HEK293 (cell line): ENCODE results near the gene PDIA4.

Source experiments
- CTCF ChIA-PET: fragments of 350-600 bp; formaldehyde crosslinking; extraction: SDS; loops from one replicate; lab custom pipeline; 2021; ENCODE audit warnings: antibody characterized with exemption; lab: Yijun Ruan, JAX
- POLR2A ChIA-PET: fragments of 300-600 bp; formaldehyde crosslinking; extraction: SDS; loops from one replicate; lab custom pipeline; 2020; ENCODE audit warnings: antibody characterized with exemption, inconsistent platforms; lab: Yijun Ruan, JAX
- H3K27ac ChIP-seq: fragments of 200-500 bp; sonication (Bioruptor generic); 2 replicates; pipeline ENCODE4 v1.5.1; 2014; ENCODE audit warnings: low read depth, low read length, control low read depth, inconsistent platforms; ENCODE audit errors: extremely low read depth
- H3K36me3 ChIP-seq, 2 experiments: fragments of 200-500 bp in 1 of 2; sonication (Bioruptor generic) in 1 of 2; 1 replicate in 1 of 2; 2 replicates in 1 of 2; pipeline ENCODE4 v1.5.1; 2014 to 2017; ENCODE audit warnings: inconsistent platforms in 2 of 2, low read length in 2 of 2; ENCODE audit not compliant: control insufficient read depth in 2 of 2, insufficient read depth in 1 of 2
- H3K4me1 ChIP-seq: fragments of 200-500 bp; sonication (Bioruptor generic); 2 replicates; pipeline ENCODE4 v1.5.1; 2014; ENCODE audit warnings: mild to moderate bottlenecking, low read length, inconsistent platforms; ENCODE audit not compliant: control insufficient read depth, insufficient read depth
- H3K4me3 ChIP-seq: 2 replicates; pipeline ENCODE4 v1.5.1; 2011; ENCODE audit warnings: low read depth, mild to moderate bottlenecking, control low read depth, low read length, moderate library complexity
- H3K9me3 ChIP-seq: fragments of 200-500 bp; sonication (Bioruptor generic); 2 replicates; pipeline ENCODE4 v1.5.1; 2014; ENCODE audit warnings: low read depth, low read length, inconsistent platforms; ENCODE audit not compliant: control insufficient read depth, insufficient read depth
- ELK4 ChIP-seq: IDR thresholded peaks from 2 replicates; pipeline ENCODE4 v1.6.1; 2011; ENCODE audit warnings: mild to moderate bottlenecking, low read depth, low read length, borderline replicate concordance
- PATZ1 ChIP-seq: fragments of 450-650 bp; formaldehyde crosslinking; IDR thresholded peaks from 2 replicates; pipeline ENCODE4 v1.5.1; 2016; ENCODE audit warnings: missing biosample characterization, missing genetic modification characterization
- PRDM1 ChIP-seq: fragments of 450-650 bp; formaldehyde crosslinking; IDR thresholded peaks from 2 replicates; pipeline ENCODE4; 2016; ENCODE audit warnings: missing biosample characterization, missing genetic modification characterization
- PRDM2 ChIP-seq: fragments of 450-650 bp; formaldehyde crosslinking; IDR thresholded peaks from 2 replicates; pipeline ENCODE4 v1.5.1; 2016; ENCODE audit warnings: missing biosample characterization, missing genetic modification characterization, borderline replicate concordance
- SCRT2 ChIP-seq: fragments of 450-650 bp; formaldehyde crosslinking; IDR thresholded peaks from 2 replicates; pipeline ENCODE4 v1.5.1; 2016; ENCODE audit warnings: missing biosample characterization, missing genetic modification characterization
- SP7 ChIP-seq: fragments of 450-650 bp; formaldehyde crosslinking; IDR thresholded peaks from 2 replicates; pipeline ENCODE4 v1.5.1; 2016; ENCODE audit warnings: missing biosample characterization, missing genetic modification characterization
- ZBTB1 ChIP-seq: fragments of 450-650 bp; formaldehyde crosslinking; IDR thresholded peaks from 2 replicates; pipeline ENCODE4 v1.5.1; 2016; ENCODE audit warnings: missing biosample characterization, missing genetic modification characterization
- ZNF302 ChIP-seq: fragments of 450-650 bp; formaldehyde crosslinking; IDR thresholded peaks from 2 replicates; pipeline ENCODE4 v1.5.1; 2016; ENCODE audit warnings: missing biosample characterization, missing genetic modification characterization, low read depth
- ZNF362 ChIP-seq: fragments of 450-650 bp; formaldehyde crosslinking; IDR thresholded peaks from 2 replicates; pipeline ENCODE4 v1.5.1; 2016; ENCODE audit warnings: missing biosample characterization, missing genetic modification characterization
- ZNF530 ChIP-seq: fragments of 450-650 bp; formaldehyde crosslinking; IDR thresholded peaks from 2 replicates; pipeline ENCODE4 v1.5.1; 2016; ENCODE audit warnings: low read depth, missing biosample characterization, missing genetic modification characterization
- ZNF585B ChIP-seq: fragments of 450-650 bp; formaldehyde crosslinking; IDR thresholded peaks from 2 replicates; pipeline ENCODE4 v1.5.1; 2016; ENCODE audit warnings: missing biosample characterization, missing genetic modification characterization
- ZNF639 ChIP-seq: fragments of 450-650 bp; formaldehyde crosslinking; IDR thresholded peaks from 2 replicates; pipeline ENCODE4 v1.5.1; 2016; ENCODE audit warnings: missing biosample characterization, missing genetic modification characterization
- ZNF707 ChIP-seq: fragments of 450-650 bp; formaldehyde crosslinking; IDR thresholded peaks from 2 replicates; pipeline ENCODE4 v1.5.1; 2016; ENCODE audit warnings: missing biosample characterization, missing genetic modification characterization
- ZNF776 ChIP-seq: fragments of 450-650 bp; formaldehyde crosslinking; IDR thresholded peaks from 2 replicates; pipeline ENCODE4 v1.5.0; 2017; ENCODE audit warnings: missing biosample characterization, missing genetic modification characterization, borderline replicate concordance

Gene PDIA4

GRCh38 chr7:148987010-148987750, 41.1 kb downstream of the PDIA4 start (continued):
- TF ChIP-seq PRDM2 (tag by site-specific recombination) (no peak), ZBTB1 (tag by site-specific recombination) (no peak)
- TF ChIP-seq, all 188 proteins: peak for 53

- ChIA-PET POLR2A (no interaction called here), CTCF (interaction anchor here (1.0 kb wide), 1 partner anchor 19 kb away, joined by 3 read pairs; no protein-coding TSS in a partner anchor)
- no peaks in the 10 kb centered on the region for H3K9me3 ChIP-seq
- no peaks in the 10 kb centered on the region for H3K4me1 ChIP-seq
- H3K36me3 ChIP-seq = no peaks in the 10 kb centered on the region
- TF ChIP-seq ZNF776 (tag by site-specific recombination) = no peak
- TF ChIP-seq ZNF362 = 0 out of 2 replicates have a peak, but pooled peaks have one; percentile 58
- no peak for TF ChIP-seq ZNF585B
- no peak for TF ChIP-seq ZNF639 (tag by site-specific recombination)
- TF ChIP-seq ELK4 = no peak
- no peak for TF ChIP-seq SP7 (tag by site-specific recombination)
- H3K4me3 ChIP-seq = no peak overlapping the region
- H3K27ac ChIP-seq = no peak overlapping the region
Observed at GRCh38 chr7:148986742-148987009, 41.6 kb downstream of the PDIA4 start.

GRCh38 chr7:148983200-148984146, 44.8 kb downstream of the PDIA4 start:
- ChIA-PET POLR2A (interaction anchor here (0.7 to 1.0 kb wide), 2 partner anchors 14 to 281 kb away, joined by 3 read pairs; no protein-coding TSS in a partner anchor), CTCF (interaction anchor here (0.5 to 1.7 kb wide), 10 partner anchors 16 to 166 kb away, joined by 3 to 5 read pairs (median 3); no protein-coding TSS in a partner anchor)
- Histone ChIP-seq H3K4me1 (no peaks in the 10 kb centered on the region), H3K9me3 (no peaks in the 10 kb centered on the region), H3K4me3 (peak overlapping the region; percentile 70), H3K27ac (peak overlapping the region; percentile 56), H3K36me3 (no peaks in the 10 kb centered on the region)
- TF ChIP-seq PATZ1 (tag by site-specific recombination) (peak; percentile 81), ZNF707 (no peak), SCRT2 (peak; percentile 55), PRDM1 (peak; percentile 45; the same call in 1 of the 2 replicates), ZNF530 (tag by site-specific recombination) (no peak), ZNF302 (tag by site-specific recombination) (0 out of 2 replicates have a peak, but pooled peaks have one; percentile 43)
